H1 (cell line): ENCODE data around the gene GPC6. TPM values are rescaled to one million over a fixed set of nuclear protein-coding genes. Genes with fewer than 3 reads are reported as not detected.

Source experiments
- CTCF ChIA-PET: fragments of 300-600 bp; sonication (Branson Sonifier 250); formaldehyde crosslinking; loops from one replicate; lab custom pipeline; 2021; ENCODE audit not compliant: partially characterized antibody; lab: Charles Lee
- POLR2A ChIA-PET: fragments of 300-600 bp; sonication (Branson Sonifier 250); formaldehyde crosslinking; loops from one replicate; lab custom pipeline; 2021; ENCODE audit warnings: inconsistent platforms; ENCODE audit not compliant: partially characterized antibody; lab: Charles Lee
- DNase-seq, 2 experiments: peaks; one replicate each; pipeline versions ENCODE4 v3.0.0 to v3.0.0-alpha.2; 2010 to 2022; ENCODE audit warnings: low spot score in 2 of 2, low read depth in 1 of 2, mixed read lengths in 1 of 2
- FAIRE-seq: peaks from 2 replicates; lab custom pipeline; 2011; peaks lifted over from hg19 to GRCh38; lab: Jason Lieb, UNC
- H2AFZ ChIP-seq: 2 replicates; pipeline ENCODE4 v1.8.1; 2012; ENCODE audit warnings: low read length, inconsistent platforms
- H2AK5ac ChIP-seq: 2 replicates; pipeline ENCODE4 v1.6.1; 2013; ENCODE audit warnings: low read depth, low read length
- H2BK120ac ChIP-seq: replicated peaks from 2 replicates; pipeline ENCODE3; 2013; ENCODE audit warnings: low read depth, low read length, inconsistent platforms
- H2BK12ac ChIP-seq: 2 replicates; pipeline ENCODE4 v1.6.1; 2013; ENCODE audit warnings: low read depth, low read length
- H2BK15ac ChIP-seq: 2 replicates; pipeline ENCODE4 v1.6.1; 2013; ENCODE audit warnings: low read length
- H2BK20ac ChIP-seq: 2 replicates; pipeline ENCODE4 v1.6.1; 2013; ENCODE audit warnings: low read length
- H2BK5ac ChIP-seq: 2 replicates; pipeline ENCODE4 v1.6.1; 2013; ENCODE audit warnings: low read depth, low read length
- H3K14ac ChIP-seq: 2 replicates; pipeline ENCODE4 v1.6.1; 2013; ENCODE audit warnings: inconsistent platforms; ENCODE audit not compliant: insufficient read length
- H3K18ac ChIP-seq: 2 replicates; pipeline ENCODE4 v1.6.1; 2013; ENCODE audit warnings: low read length; ENCODE audit errors: extremely low read depth
- H3K23ac ChIP-seq: 2 replicates; pipeline ENCODE4 v1.6.1; 2013; ENCODE audit warnings: inconsistent platforms; ENCODE audit not compliant: insufficient read length
- H3K23me2 ChIP-seq: 2 replicates; pipeline ENCODE4 v1.6.1; 2013; ENCODE audit warnings: low read depth, low read length
- H3K27ac ChIP-seq: 2 replicates; pipeline ENCODE4 v1.6.1; 2011; ENCODE audit warnings: low read depth, low read length, inconsistent platforms
- H3K27me3 ChIP-seq, 4 experiments: replicated peaks in 1 of 4; 1 replicate in 1 of 4; 2 replicates in 3 of 4; pipeline versions ENCODE4 v1.6.1 to v1.8.1; 2011 to 2013; ENCODE audit warnings: low read length in 3 of 4, mild to moderate bottlenecking in 3 of 4, inconsistent platforms in 2 of 4, mixed read lengths in 2 of 4, moderate library complexity in 1 of 4; ENCODE audit not compliant: control insufficient read depth in 3 of 4, insufficient read depth in 3 of 4; ENCODE audit errors: extremely low read depth in 1 of 4
- H3K36me3 ChIP-seq, 4 experiments: 2 replicates each; pipeline versions ENCODE4 v1.6.1 to v1.8.1; 2011 to 2013; ENCODE audit warnings: mild to moderate bottlenecking in 4 of 4, low read length in 3 of 4, moderate library complexity in 2 of 4, control low read depth in 1 of 4, inconsistent platforms in 1 of 4; ENCODE audit not compliant: insufficient read depth in 4 of 4, control insufficient read depth in 2 of 4
- H3K4ac ChIP-seq: replicated peaks from 2 replicates; pipeline ENCODE3; 2013; ENCODE audit warnings: low read length, low read depth, mixed read lengths, inconsistent platforms; ENCODE audit not compliant: insufficient read length
- H3K4me1 ChIP-seq, 4 experiments: replicated peaks in 1 of 4; 1 replicate in 1 of 4; 2 replicates in 3 of 4; pipeline versions ENCODE4 v1.6.1 to v1.8.1; 2011 to 2013; ENCODE audit warnings: low read length in 3 of 4, inconsistent platforms in 2 of 4, mixed read lengths in 1 of 4; ENCODE audit not compliant: insufficient read depth in 4 of 4, control insufficient read depth in 3 of 4
- H3K4me2 ChIP-seq, 2 experiments: 2 replicates each; pipeline versions ENCODE4 v1.6.1 to v1.8.1; 2011 to 2013; ENCODE audit warnings: low read depth in 2 of 2, low read length in 2 of 2, control low read depth in 1 of 2, inconsistent platforms in 1 of 2, mild to moderate bottlenecking in 1 of 2; ENCODE audit not compliant: insufficient read depth in 1 of 2
- H3K4me3 ChIP-seq, 4 experiments: fragments of 200-600, 300-600 bp in 1 of 4; sonication (generic), shearing (Covaris generic), sonication (Bioruptor Twin) in 1 of 4; 2 replicates each; pipeline versions ENCODE4 v1.5.1 to v1.8.1; 2011 to 2016; ENCODE audit warnings: low read length in 4 of 4, low read depth in 3 of 4, control low read depth in 2 of 4, inconsistent platforms in 2 of 4, mild to moderate bottlenecking in 2 of 4, mixed read lengths in 1 of 4, moderate library complexity in 1 of 4; ENCODE audit not compliant: insufficient read depth in 2 of 4; ENCODE audit errors: extremely low read depth in 1 of 4
- H3K56ac ChIP-seq: replicated peaks from 2 replicates; pipeline ENCODE3; 2013; ENCODE audit warnings: low read depth, mild to moderate bottlenecking, mixed read lengths, low read length, inconsistent platforms; ENCODE audit not compliant: insufficient read length
- H3K79me1 ChIP-seq: 2 replicates; pipeline ENCODE4 v1.6.1; 2013; ENCODE audit warnings: low read depth, low read length, control low read depth
- H3K79me2 ChIP-seq, 2 experiments: 2 replicates each; pipeline versions ENCODE4 v1.6.1 to v1.8.1; 2012 to 2013; ENCODE audit warnings: low read length in 2 of 2, mild to moderate bottlenecking in 2 of 2, inconsistent platforms in 1 of 2; ENCODE audit not compliant: insufficient read depth in 2 of 2, control insufficient read depth in 1 of 2
- H3K9ac ChIP-seq, 4 experiments: replicated peaks in 1 of 4; 1 replicate in 1 of 4; 2 replicates in 3 of 4; pipeline versions ENCODE4 v1.6.1 to v1.8.1; 2011 to 2013; ENCODE audit warnings: low read depth in 3 of 4, low read length in 3 of 4, control low read depth in 2 of 4, mild to moderate bottlenecking in 2 of 4, moderate library complexity in 2 of 4, inconsistent platforms in 1 of 4; ENCODE audit errors: extremely low read depth in 1 of 4
- H3K9me3 ChIP-seq, 2 experiments: 2 replicates each; pipeline versions ENCODE4 v1.6.1 to v1.8.1; 2012 to 2013; ENCODE audit warnings: mild to moderate bottlenecking in 2 of 2, moderate library complexity in 2 of 2, control low read depth in 1 of 2, inconsistent platforms in 1 of 2, low read depth in 1 of 2, low read length in 1 of 2, mixed read lengths in 1 of 2; ENCODE audit not compliant: insufficient read depth in 2 of 2
- H4K20me1 ChIP-seq, 2 experiments: replicated peaks in 1 of 2; 2 replicates each; pipeline versions ENCODE3 to v1.8.1; 2011 to 2013; ENCODE audit warnings: inconsistent platforms in 2 of 2, low read length in 2 of 2, mild to moderate bottlenecking in 1 of 2; ENCODE audit not compliant: insufficient read depth in 2 of 2, control insufficient read depth in 1 of 2
- H4K5ac ChIP-seq: 2 replicates; pipeline ENCODE4 v1.6.1; 2013; ENCODE audit warnings: low read length, low read depth, mixed read lengths, inconsistent platforms; ENCODE audit not compliant: insufficient read length
- H4K8ac ChIP-seq: 2 replicates; pipeline ENCODE4 v1.8.0; 2013; ENCODE audit warnings: mild to moderate bottlenecking, moderate library complexity, low read length, inconsistent platforms; ENCODE audit not compliant: insufficient read depth; ENCODE audit errors: extremely low read depth
- H4K91ac ChIP-seq: replicated peaks from 2 replicates; pipeline ENCODE3; 2013; ENCODE audit warnings: low read length, mixed read lengths, inconsistent platforms; ENCODE audit not compliant: insufficient read length
- ASH2L ChIP-seq: fragments of 200-600, 300-600 bp; sonication (generic); IDR thresholded peaks from one replicate; pipeline ENCODE4 v1.7.1; 2017; ENCODE audit warnings: low read length
- CREB1 ChIP-seq: IDR thresholded peaks from 2 replicates; pipeline ENCODE4 v1.6.1; 2012; ENCODE audit warnings: inconsistent platforms
- CTBP2 ChIP-seq: IDR thresholded peaks from 2 replicates; pipeline ENCODE4 v1.7.0; 2011; ENCODE audit warnings: borderline replicate concordance, mild to moderate bottlenecking, moderate library complexity, mixed read lengths, low read length; ENCODE audit not compliant: insufficient read depth, insufficient read length
- EGR1 ChIP-seq: IDR thresholded peaks from 2 replicates; pipeline ENCODE4 v1.6.1; 2011; ENCODE audit warnings: low read depth, low read length, borderline replicate concordance
- JUND ChIP-seq: IDR thresholded peaks from 2 replicates; pipeline ENCODE4 v1.6.1; 2011; ENCODE audit warnings: mild to moderate bottlenecking, improper control_type of control experiment, low read length
- KDM1A ChIP-seq: fragments of 200-600, 300-600 bp; sonication (generic); IDR thresholded peaks from 2 replicates; pipeline ENCODE4 v1.7.1; 2016; ENCODE audit warnings: mild to moderate bottlenecking, low read length, borderline replicate concordance
- MAX ChIP-seq: IDR thresholded peaks from 2 replicates; pipeline ENCODE4 v1.6.1; 2012; ENCODE audit warnings: inconsistent platforms
- POU5F1 ChIP-seq: IDR thresholded peaks from 2 replicates; pipeline ENCODE4 v1.6.1; 2011; ENCODE audit warnings: low read depth, mild to moderate bottlenecking, low read length, moderate library complexity
- RXRA ChIP-seq: IDR thresholded peaks from 2 replicates; pipeline ENCODE4 v1.6.1; 2011; ENCODE audit warnings: low read depth, mild to moderate bottlenecking, low read length, moderate library complexity; ENCODE audit not compliant: insufficient read depth
- SP1 ChIP-seq: IDR thresholded peaks from 2 replicates; pipeline ENCODE4 v1.6.1; 2011; ENCODE audit warnings: low read depth, low read length
- TBP ChIP-seq: IDR thresholded peaks from 2 replicates; pipeline ENCODE4 v1.6.1; 2011; ENCODE audit warnings: low read depth, low read length, improper control_type of control experiment
- USF2 ChIP-seq: IDR thresholded peaks from 2 replicates; pipeline ENCODE4 v1.6.1; 2011; ENCODE audit warnings: low read length, improper control_type of control experiment
- WGBS, 2 experiments: shearing (Covaris generic) in 1 of 2; methylation state at CpG; one replicate each; pipeline versions ENCODE4 v1.1.6 to v1.1.7; 2013 to 2015; ENCODE audit warnings: low lambda C conversion rate in 2 of 2, mixed read lengths in 2 of 2, inconsistent platforms in 1 of 2, low coverage in 1 of 2, missing lambda C conversion rate in 1 of 2; ENCODE audit not compliant: insufficient replicate concordance in 2 of 2, insufficient coverage in 1 of 2, insufficient read length in 1 of 2; ENCODE audit errors: extremely low coverage in 1 of 2, missing lambda C conversion rate in 1 of 2; 5-methylcytosine and 5-hydroxymethylcytosine counted together
- polyA plus RNA-seq, 7 experiments: library from polyadenylated mRNA; depleted of rRNA in 3 of 7; stranded (reverse) in 5 of 7; unstranded in 2 of 7; fragments of >200 nt in 5 of 7; fragments of 200-250 nt in 2 of 7; gene quantifications; 1 replicate in 5 of 7; 2 replicates in 1 of 7; 4 replicates in 1 of 7; pipeline versions ENCODE4 v1.2.1 to v1.2.3, GENCODE V29; 2011 to 2013; ENCODE audit warnings: missing spikeins in 2 of 7, mixed read lengths in 2 of 7
- total RNA-seq: library from RNA; stranded (reverse); fragmentation: NEBNext Ultra II Directional; extraction: Animal tissue kit (Norgen Biotek cat#: 25700); gene quantifications from 2 replicates; pipeline ENCODE4 v1.2.1, GENCODE V29; 2021
- TF ChIP-seq, protein P1 (sequence below): IDR thresholded peaks from 2 replicates; pipeline ENCODE4 v1.6.1; 2011; ENCODE audit warnings: low read depth, mild to moderate bottlenecking, low read length; ENCODE audit not compliant: insufficient read depth

Gene GPC6
- total and polyA plus RNA-seq, 2 of the 8 experiments (the other 6 are each of a cell fraction or from before 2014, with no cell fraction given) = 5.4 to 12.0 TPM

DNA sequence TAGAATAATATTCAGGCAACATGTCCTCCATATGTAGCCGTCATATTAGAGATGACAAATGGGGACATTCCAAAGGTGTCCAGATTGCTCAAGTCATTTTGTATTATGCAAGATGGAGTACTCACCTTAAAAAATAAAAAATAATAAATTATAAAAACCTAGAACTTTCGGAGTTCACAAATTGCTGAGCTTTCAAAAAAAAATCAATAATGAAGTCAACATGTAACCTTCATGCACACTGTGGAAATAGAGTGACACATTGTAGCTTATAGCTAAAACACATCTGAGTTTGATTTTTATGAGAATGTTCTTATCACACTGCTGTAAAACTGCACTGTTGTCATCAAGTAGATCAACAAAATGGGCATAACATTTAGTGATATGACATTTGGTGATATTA, 411.2 kb downstream of the GPC6 start:
- WGBS, 2 experiments = 79% methylated on average over 2 of the region's 2 CpGs; no CpG with 5 or more reads in 1 of the 2 experiments
- H4K5ac ChIP-seq = no peak overlapping the region
- no peaks in the 10 kb centered on the region for H4K20me1 ChIP-seq
- H3K23ac ChIP-seq = no peak overlapping the region
- no peak overlapping the region for H3K14ac ChIP-seq
- H4K91ac ChIP-seq = no peak overlapping the region
- H4K8ac ChIP-seq = no peak overlapping the region
- H2BK12ac ChIP-seq = no peak overlapping the region
- H2BK20ac ChIP-seq = no peak overlapping the region
- H3K56ac ChIP-seq = no peak overlapping the region
- no peak overlapping the region for H3K4me2 ChIP-seq
- H3K9ac ChIP-seq = no peak overlapping the region
- H3K79me2 ChIP-seq = no peaks in the 10 kb centered on the region
- H3K36me3 ChIP-seq = no peaks in the 10 kb centered on the region
- no peak overlapping the region for H2BK120ac ChIP-seq
- H2BK15ac ChIP-seq = no peak overlapping the region
- H3K27me3 ChIP-seq = no peaks in the 10 kb centered on the region
- no peaks in the 10 kb centered on the region for H3K9me3 ChIP-seq
- H3K4ac ChIP-seq = no peak overlapping the region
- H3K27ac ChIP-seq = no peak overlapping the region
- H3K4me3 ChIP-seq = no peak overlapping the region
- no peak for FAIRE-seq
- no peak overlapping the region for H2AFZ ChIP-seq
- no peak overlapping the region for H2BK5ac ChIP-seq
- no peaks in the 10 kb centered on the region for H3K79me1 ChIP-seq
- H2AK5ac ChIP-seq = no peak overlapping the region
- no peaks in the 10 kb centered on the region for H3K23me2 ChIP-seq
- no peak overlapping the region for H3K18ac ChIP-seq
- H3K4me1 ChIP-seq = no peaks in the 10 kb centered on the region; a peak in 2 of 7 replicates
- DNase-seq = no peak
- POLR2A ChIA-PET = no interaction called here
- CTCF ChIA-PET = no interaction called here
- no peak for TF ChIP-seq SP1
- no peak for TF ChIP-seq TBP
- no peak for TF ChIP-seq ASH2L
- TF ChIP-seq, protein P1, sequence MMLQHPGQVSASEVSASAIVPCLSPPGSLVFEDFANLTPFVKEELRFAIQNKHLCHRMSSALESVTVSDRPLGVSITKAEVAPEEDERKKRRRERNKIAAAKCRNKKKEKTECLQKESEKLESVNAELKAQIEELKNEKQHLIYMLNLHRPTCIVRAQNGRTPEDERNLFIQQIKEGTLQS = no peak
- TF ChIP-seq KDM1A = no peak
- TF ChIP-seq POU5F1 = no peak
- no peak for TF ChIP-seq JUND
- no peak for TF ChIP-seq CREB1
- TF ChIP-seq CTBP2 = no peak
- no peak for TF ChIP-seq RXRA
- no peak for TF ChIP-seq EGR1
- no peak for TF ChIP-seq MAX
- no peak for TF ChIP-seq USF2
